ENCODE results near the gene AGPAT2.

DNA sequence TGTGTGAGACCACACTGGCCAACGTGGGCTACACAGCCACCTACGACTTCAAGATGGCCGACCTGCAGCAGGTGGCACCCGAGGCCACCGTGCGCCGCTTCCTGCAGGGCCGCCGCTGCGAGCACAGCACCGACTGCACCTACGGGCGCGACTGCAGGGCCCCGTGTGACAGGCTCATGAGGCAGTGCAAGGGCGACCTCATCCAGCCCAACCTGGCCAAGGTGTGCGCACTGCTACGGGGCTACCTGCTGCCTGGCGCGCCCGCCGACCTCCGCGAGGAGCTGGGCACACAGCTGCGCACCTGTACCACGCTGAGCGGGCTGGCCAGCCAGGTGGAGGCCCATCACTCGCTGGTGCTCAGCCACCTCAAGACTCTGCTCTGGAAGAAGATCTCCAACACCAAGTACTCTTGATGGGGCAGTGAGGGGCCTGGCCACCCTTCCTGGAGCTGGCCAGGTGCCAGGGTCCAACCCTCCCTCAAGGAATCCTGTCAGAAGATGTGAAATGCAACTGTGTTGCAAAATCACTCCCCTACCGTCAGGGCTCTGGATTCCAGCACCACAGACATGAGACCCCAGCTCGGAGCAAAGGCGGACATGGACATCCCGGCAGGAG, 36.2 kb upstream of the AGPAT2 start:
- no peak for TF ChIP-seq GATA2 (IDR thresholded peaks at IDR 0.05; ENCODE audit: low read depth, low read length)
- no peak for TF ChIP-seq GATA3 (IDR thresholded peaks at IDR 0.05; ENCODE audit: low read depth, low read length)

All from SH-SY5Y (cell line).